ENCODE results near the gene MARVELD3. TPM values are rescaled to one million over a fixed set of nuclear protein-coding genes. Genes with fewer than 3 reads are reported as not detected.

The MARVELD3 gene
- total RNA-seq, 3 donors from 2014 or later (not counting 1 experiment from before 2014, with no cell fraction given), result not detected

- 14% methylated on average over 12 of the region's 13 CpGs for WGBS (ENCODE audit: insufficient coverage)
- Histone ChIP-seq H3K4me3 (ENCODE audit: low read length) (no peak overlapping the region), H3K27me3 (ENCODE audit: control insufficient read depth, insufficient read depth, low read length) (peaks cover 17% of the 10 kb centered on the region)
Observed at GRCh38 chr16:71626858-71627213, 852 bp downstream of the MARVELD3 start.

GRCh38 chr16:71627731-71628181, 1.8 kb downstream of the MARVELD3 start:
- Histone ChIP-seq H3K27ac (ENCODE audit: low read length) (no peak overlapping the region), H3K27me3 (ENCODE audit: control insufficient read depth, insufficient read depth, low read length) (peaks cover 17% of the 10 kb centered on the region), H3K36me3 (ENCODE audit: control insufficient read depth, insufficient read depth, low read length) (no peaks in the 10 kb centered on the region), H3K4me3 (ENCODE audit: low read length) (no peak overlapping the region), H3K9me3 (ENCODE audit: control insufficient read depth, insufficient read depth, low read length) (no peaks in the 10 kb centered on the region), H3K4me1 (ENCODE audit: control insufficient read depth, insufficient read depth, low read length) (peaks cover 11% of the 10 kb centered on the region)
- TF ChIP-seq CTCF (IDR thresholded peaks at IDR 0.05), result no peak
- H3K27ac Mint-ChIP-seq, result no peak overlapping the region
- no peaks in the 10 kb centered on the region for H3K9me3 Mint-ChIP-seq
- peaks cover 14 to 18% of the 10 kb centered on the region in 2 donors for H3K27me3 Mint-ChIP-seq (ENCODE audit: low read depth in 2 of 2)
- no peaks in the 10 kb centered on the region for H3K36me3 Mint-ChIP-seq
- DNase-seq (no peak), ATAC-seq (no peak)
- H3K4me1 Mint-ChIP-seq, result no peaks in the 10 kb centered on the region
- 78% methylated on average over 7 of the region's 7 CpGs for WGBS (ENCODE audit: insufficient coverage)
- no peak overlapping the region for H3K4me3 Mint-ChIP-seq
- intact Hi-C loops (cut with micrococcal nuclease), result no loop called here

More at GRCh38 chr16:71626858-71627213, 852 bp downstream of the MARVELD3 start:
- Mint-ChIP-seq H3K4me1 (peaks cover 6 to 7% of the 10 kb centered on the region in 2 donors), H3K27me3 (ENCODE audit: low read depth in 2 of 2) (peaks cover 14 to 18% of the 10 kb centered on the region in 2 donors), H3K9me3 (no peaks in the 10 kb centered on the region), H3K27ac (no peak overlapping the region), H3K4me3 (no peak overlapping the region), H3K36me3 (no peaks in the 10 kb centered on the region)
- peaks cover 11% of the 10 kb centered on the region for H3K4me1 ChIP-seq (ENCODE audit: control insufficient read depth, insufficient read depth, low read length)
- H3K9me3 ChIP-seq (ENCODE audit: control insufficient read depth, insufficient read depth, low read length), result no peaks in the 10 kb centered on the region
- ATAC-seq, result no peak
- intact Hi-C loops (cut with micrococcal nuclease), result no loop called here
- no peak for DNase-seq
- no peak overlapping the region for H3K27ac ChIP-seq (ENCODE audit: low read length)
- no peaks in the 10 kb centered on the region for H3K36me3 ChIP-seq (ENCODE audit: control insufficient read depth, insufficient read depth, low read length)
- TF ChIP-seq CTCF (IDR thresholded peaks at IDR 0.05), result no peak

- H3K4me3 Mint-ChIP-seq, result no peak overlapping the region
- ATAC-seq, result no peak
- H3K9me3 Mint-ChIP-seq, result no peaks in the 10 kb centered on the region
- H3K4me1 Mint-ChIP-seq, result no peaks in the 10 kb centered on the region
- H3K27ac Mint-ChIP-seq, result no peak overlapping the region
- Histone ChIP-seq H3K27me3 (ENCODE audit: control insufficient read depth, insufficient read depth, low read length) (peaks cover 17% of the 10 kb centered on the region), H3K9me3 (ENCODE audit: control insufficient read depth, insufficient read depth, low read length) (no peaks in the 10 kb centered on the region), H3K36me3 (ENCODE audit: control insufficient read depth, insufficient read depth, low read length) (no peaks in the 10 kb centered on the region), H3K4me1 (ENCODE audit: control insufficient read depth, insufficient read depth, low read length) (peaks cover 11% of the 10 kb centered on the region), H3K4me3 (ENCODE audit: low read length) (no peak overlapping the region), H3K27ac (ENCODE audit: low read length) (no peak overlapping the region)
- peaks cover 14 to 18% of the 10 kb centered on the region in 2 donors for H3K27me3 Mint-ChIP-seq (ENCODE audit: low read depth in 2 of 2)
- no peak for TF ChIP-seq CTCF (IDR thresholded peaks at IDR 0.05)
- no peaks in the 10 kb centered on the region for H3K36me3 Mint-ChIP-seq
- no peak for DNase-seq
- WGBS (ENCODE audit: insufficient coverage), result 46% methylated on average over 5 of the region's 5 CpGs
- intact Hi-C loops (cut with micrococcal nuclease), result no loop called here
Observed at GRCh38 chr16:71628810-71629209, 2.8 kb downstream of the MARVELD3 start.
